T-helper 1 cell treated with Interleukin-12 subunit alpha and Interleukin-12 subunit beta and Interleukin-4 antibody, amounts not matched to agents 30 ng/mL and 1 ng/mL, for 36 hours (primary cell): ENCODE results near the gene CRHR1. TPM values are rescaled to one million over a fixed set of nuclear protein-coding genes. Genes with fewer than 3 reads are reported as not detected.
"Not testable (repeated sequence)": the region's sequence is repeated elsewhere in the genome, so short reads cannot be mapped to it uniquely, and the experiment has no call there.

Source experiments
- intact Hi-C: fragments of 100-400 bp; cut with micrococcal nuclease; formaldehyde crosslinking; loops from one replicate; pipeline ENCODE4 v1.15.1; 2024
- total RNA-seq: library from RNA; stranded (reverse); gene quantifications from 2 replicates; pipeline ENCODE4 v1.2.3, GENCODE V29; 2022

CRHR1 gene
- total RNA-seq, 1 donor from 2014 or later: not detected

DNA sequence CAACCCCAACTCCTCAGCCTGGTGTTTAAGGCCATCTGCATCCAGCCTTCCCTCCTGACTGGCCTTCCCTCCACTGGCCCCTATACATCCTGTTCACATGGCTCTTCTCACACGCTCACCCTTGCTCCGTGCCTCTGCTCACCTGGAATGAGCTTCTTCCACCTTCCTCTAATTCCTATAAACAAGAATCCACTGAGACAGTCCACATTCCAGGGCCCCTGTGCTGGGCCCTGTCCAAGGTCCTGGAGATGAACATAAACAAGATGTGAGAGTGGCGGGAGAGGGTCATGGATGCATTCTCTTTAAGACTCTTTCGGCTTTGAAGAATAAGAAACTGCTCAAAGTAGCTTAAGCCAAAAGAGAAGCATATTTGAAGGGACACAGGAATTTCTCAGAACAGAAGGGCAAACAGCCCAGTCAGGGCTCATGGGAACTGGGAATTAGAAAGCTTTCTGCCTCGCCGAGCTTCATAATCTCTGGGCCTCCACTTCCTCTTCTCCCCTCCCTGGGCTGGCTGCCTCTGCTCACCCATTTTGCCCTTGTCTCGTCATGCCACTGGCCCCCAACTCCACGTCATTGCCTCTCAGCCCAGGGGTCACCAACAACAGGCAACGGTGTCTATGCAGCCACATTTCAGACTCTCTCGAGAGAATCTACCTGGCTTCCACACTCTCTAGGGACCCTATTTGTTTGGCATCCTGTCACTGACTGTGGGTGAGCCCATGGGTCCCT lies 74.0 kb downstream of the CRHR1 start:
- intact Hi-C loops: no loop called here

- intact Hi-C loops: no loop called here
Measured at GRCh38 chr17:45861165-45861564, 77.0 kb downstream of the CRHR1 start.

DNA sequence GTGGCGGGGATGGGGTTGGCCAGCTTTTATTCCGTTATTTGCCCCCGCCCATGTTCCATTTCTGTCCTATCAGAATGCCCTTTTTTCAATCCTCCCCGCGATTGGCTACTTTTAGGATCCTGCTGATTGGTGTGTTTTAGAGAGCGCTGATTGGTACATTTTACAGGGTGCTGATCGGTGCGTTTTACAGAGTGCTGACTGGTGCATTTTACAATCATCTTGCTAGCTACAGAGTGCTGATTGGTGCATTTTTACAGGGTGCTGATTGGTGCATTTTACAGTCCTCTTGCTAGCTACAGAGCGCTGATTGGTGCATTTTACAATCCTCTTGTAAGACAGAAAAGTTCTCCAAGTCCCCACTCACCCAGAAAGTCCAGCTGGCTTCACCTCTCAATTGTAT lies 78.0 kb downstream of the CRHR1 start:
- intact Hi-C loops: not testable (repeated sequence)

GRCh38 chr17:45863857-45864654 lies 79.9 kb downstream of the CRHR1 start:
- intact Hi-C loops: no loop called here

DNA sequence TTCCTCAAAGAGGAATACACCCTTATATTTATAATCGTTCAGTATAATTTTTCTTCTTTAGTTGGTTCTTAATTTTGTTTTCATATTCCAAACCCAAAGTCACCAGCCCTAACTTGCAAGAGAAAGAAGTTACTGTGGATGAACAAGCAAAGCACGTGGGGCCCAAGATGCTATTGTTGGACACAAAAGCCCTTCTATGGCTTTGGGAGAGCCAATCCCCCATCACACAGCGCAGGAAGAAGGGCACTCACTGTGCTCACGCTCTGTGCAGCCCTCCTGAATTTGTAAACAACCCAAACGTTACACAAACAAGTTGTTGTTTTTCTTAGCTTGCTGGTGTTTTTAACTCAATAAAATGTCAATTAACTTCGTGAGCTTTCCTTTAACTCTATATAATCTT lies 83.1 kb downstream of the CRHR1 start:
- intact Hi-C loops: no loop called here

- intact Hi-C loops: no loop called here
Measured at GRCh38 chr17:45867702-45868101, 83.6 kb downstream of the CRHR1 start.

DNA sequence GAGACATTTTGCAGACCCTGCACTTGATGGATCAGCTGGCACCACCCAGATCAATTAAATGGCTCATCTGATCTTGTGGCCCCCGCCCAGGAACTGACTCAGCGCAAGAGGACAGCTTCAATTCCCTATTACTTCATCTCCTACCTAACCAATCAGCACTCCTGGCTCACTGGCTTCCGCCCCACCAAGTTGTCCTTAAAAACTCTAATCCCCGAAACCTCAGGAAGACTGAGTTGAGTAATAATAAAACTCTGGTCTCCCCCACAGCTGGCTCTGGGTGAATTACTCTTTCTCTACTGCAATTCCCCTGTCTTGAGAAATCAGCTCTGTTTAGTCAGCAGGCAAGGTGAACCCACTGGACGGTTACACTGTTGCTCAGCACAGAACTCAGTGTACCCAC lies 84.2 kb downstream of the CRHR1 start:
- intact Hi-C loops: no loop called here

DNA sequence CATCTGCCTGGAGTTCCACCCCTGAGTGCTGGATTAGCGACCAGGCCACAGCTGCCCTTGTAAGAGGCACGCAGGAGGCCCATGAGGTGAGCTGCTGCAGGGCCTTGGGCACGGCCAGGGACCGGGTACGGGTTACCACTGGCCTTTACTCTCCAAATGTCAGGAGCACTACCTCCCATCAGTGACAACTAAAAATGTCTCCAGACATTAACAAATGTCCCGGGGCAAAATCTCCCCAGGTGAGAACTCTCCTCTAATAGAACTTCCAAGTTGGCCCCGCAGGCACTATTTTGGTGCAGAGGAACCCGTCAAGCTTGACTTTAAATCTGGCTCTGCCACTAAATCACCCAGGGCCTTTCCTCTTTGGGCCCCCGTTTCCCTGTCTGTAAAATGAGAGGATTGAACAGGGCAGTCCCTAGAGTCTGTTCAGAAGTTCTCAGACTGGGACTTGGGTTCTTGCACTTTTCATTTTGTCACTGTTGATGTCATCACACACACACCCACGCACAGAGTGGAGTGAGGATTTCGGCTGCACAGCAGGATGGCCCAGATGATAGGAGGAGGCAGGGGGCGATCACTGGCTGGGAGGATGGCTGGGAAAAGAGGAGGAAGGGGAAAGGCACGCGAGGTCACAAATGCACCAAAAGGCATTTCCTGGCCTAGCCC lies 85.7 kb downstream of the CRHR1 start:
- intact Hi-C loops: no loop called here

DNA sequence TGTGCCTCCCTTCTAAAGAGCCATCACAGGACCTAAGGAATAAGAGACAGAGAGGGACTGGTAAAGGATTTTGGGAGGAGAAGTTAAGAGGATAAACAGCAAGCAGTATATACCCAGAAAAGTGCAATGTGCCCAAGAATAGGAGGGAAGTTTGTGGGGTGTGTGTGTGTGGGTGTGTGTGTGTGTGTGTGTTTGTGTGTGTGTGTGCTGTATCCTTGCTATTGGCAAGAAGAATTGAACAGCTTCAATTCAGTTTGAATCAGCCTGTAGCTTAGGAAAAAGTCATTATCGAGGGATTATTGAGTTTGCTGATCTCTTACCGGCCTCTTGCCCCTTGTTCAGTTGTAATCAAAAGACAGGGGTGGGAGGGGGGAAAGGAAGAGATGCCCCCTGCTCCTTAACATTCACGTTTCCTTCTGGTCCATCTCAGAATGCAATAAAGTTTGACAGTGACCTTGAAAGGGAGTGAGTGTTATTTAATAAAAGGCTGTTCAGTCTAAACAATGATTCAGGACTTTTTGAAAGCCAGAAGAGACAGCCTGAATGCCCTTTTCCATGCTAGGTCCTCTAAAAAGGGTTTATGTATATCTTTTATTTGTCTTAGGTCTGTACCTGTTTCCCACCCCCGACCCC lies 86.3 kb downstream of the CRHR1 start:
- intact Hi-C loops: no loop called here

DNA sequence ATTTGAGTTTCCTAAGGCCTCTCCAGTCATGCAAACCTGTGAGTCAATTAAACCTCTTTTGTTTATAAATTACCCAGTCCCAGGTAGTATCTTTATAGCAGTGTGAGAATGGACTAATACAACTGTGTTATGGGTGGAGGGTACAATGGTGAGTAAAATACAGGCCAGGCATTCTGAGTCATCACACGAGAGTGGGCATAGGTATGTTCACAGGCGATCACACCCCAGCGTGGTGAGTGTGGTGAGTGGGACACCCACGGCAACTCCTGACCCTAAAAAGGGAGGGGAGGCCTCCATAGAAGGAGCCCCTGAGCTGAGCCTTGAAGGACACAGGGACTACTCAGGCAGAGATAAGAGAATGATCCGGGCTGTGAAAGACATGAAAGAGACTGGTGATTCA lies 87.6 kb downstream of the CRHR1 start:
- intact Hi-C loops: no loop called here

GRCh38 chr17:45873728-45874127 lies 89.6 kb downstream of the CRHR1 start:
- intact Hi-C loops: no loop called here

- intact Hi-C loops: no loop called here
Measured at GRCh38 chr17:45874151-45874550, 90.0 kb downstream of the CRHR1 start.

DNA sequence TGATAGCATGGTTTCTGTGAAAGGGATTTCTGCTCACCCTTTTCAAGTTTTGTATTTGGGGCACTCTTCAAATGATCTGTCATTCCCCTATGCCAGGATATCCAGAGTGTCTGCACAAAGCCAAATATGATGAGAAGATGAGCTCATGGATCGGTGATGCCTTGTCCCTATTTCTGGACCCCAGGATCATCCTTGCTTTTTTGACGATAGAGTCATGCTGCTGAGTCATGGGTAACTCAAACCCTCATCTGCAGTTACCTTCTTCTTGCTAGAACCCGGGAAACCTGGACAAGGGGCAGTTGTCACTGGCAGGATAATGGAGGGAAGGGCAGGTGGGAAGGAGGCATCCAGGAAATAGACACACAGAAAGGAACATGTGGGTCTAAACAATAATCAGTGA lies 92.4 kb downstream of the CRHR1 start:
- intact Hi-C loops: no loop called here

DNA sequence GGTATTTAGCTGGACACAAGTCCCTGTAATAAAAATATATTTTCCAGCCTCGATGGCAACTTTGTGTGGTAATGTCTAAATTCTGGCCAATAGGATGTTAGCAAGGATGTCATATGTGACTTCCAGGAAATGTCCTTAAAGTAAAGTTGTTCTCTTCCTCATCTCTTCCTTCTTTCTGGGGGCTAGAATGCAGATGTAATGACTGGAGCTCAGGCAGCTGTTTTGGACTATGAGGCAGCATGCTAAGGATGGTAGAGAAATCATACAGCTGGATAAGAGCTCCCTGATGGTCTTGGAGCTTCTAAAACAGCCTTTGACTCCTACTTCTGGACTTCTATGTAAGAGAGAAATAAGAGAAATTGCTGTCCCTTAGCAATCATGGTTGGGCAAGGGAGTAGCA lies 93.3 kb downstream of the CRHR1 start:
- intact Hi-C loops: no loop called here

GRCh38 chr17:45883063-45883462 lies 98.9 kb downstream of the CRHR1 start:
- intact Hi-C loops: no loop called here

Other genes starting within 250 kb of the CRHR1 start
- not detected in 2 replicates for gene SPPL2C, start 60.6 kb downstream of the CRHR1 start, total RNA-seq
- gene MAPT, start 110.2 kb downstream of the CRHR1 start, total RNA-seq: 0.10 and 0.25 TPM in 2 replicates
- gene STH, start 214.9 kb downstream of the CRHR1 start, total RNA-seq: not detected in 2 replicates